Activated CD4-positive, CD25-positive, alpha-beta regulatory T cell treated with anti-CD3 and anti-CD28 coated beads, Interleukin-2, amount 50 U/mL, for 16 hours (primary cell): ENCODE results near the gene KIFC3.
A peak's percentile ranks its signal among the peaks of the same experiment; 100 is the strongest.
"Not testable (repeated sequence)": the region's sequence is repeated elsewhere in the genome, so short reads cannot be mapped to it uniquely, and the experiment has no call there.

ENCODE experiments used
- DNase-seq: peaks from one replicate; pipeline ENCODE4 v3.0.0-alpha.2; 2020; ENCODE audit warnings: low read depth, low spot score

The KIFC3 gene

DNA sequence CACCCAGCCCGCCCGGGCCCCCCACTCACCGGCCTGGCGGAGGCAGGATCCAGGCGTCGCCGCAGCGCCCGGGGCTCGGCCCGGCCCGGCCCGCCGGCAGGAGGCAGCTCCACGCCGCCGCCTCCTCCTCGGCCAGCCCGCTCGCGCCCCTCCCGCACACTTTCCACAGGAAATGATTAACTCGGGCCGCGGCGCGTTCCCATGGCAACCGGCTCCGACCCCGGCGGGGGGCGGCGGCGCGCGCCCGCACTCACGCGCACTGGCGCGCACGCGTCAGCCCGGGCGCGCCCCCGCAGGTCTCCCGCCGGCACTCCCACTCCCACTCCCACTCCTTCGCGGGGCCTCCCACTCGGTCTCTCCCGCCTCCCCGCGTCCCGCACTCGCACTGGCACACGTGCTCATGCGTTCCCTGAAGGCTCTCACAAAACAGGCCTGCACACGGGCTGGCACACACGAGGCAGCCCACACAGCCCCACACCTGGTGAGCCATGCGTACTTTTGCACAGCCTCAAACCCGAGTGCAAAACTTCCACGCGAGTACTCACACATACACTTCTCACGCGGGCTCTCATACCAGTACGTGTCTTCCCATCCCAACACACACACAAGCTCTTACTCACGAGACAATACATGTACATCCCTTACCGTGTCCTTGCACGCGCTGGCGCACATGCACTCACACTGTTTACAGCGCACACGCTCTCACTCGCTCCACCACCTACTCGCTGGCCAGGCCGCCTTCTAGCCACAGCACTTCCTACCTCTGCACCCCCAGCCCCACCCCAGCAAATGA is at the start of gene KIFC3:
Gene KIFC3 (minus strand): TSS at position 151 of the 793 bp plus-strand sequence. CDS start 4,248 bp downstream, outside the sequence.
- DNase-seq, result peak; percentile 20

- DNase-seq, result no peak
These were observed 45.9 kb upstream of the KIFC3 start for GRCh38 chr16:57848181-57848580.

GRCh38 chr16:57846931-57847330 is 44.6 kb upstream of the KIFC3 start:
- not testable (repeated sequence) for DNase-seq

- DNase-seq, result no peak
These were observed 43.9 kb upstream of the KIFC3 start for GRCh38 chr16:57846078-57846697.

DNA sequence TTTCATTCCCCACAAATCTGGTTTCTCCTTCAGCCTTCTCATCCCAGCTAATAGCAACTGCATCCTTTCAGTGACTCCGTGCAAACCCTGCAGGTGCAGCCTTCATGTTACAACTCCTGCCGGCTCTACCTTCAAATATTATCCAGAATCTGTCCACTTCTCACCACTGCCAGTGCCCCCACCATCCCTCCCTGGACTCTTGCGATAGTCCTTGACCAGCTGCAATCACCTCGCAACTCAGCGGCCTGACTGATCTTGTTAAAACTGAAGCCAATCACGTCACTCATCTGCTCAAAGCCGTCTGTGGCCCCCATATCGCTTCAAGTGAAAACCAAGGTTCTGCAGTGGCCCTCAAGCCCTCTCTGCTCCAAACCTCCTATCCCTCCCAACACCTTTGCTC is 42.8 kb upstream of the KIFC3 start:
- DNase-seq, result no peak

- no peak for DNase-seq
These were observed 42.2 kb upstream of the KIFC3 start for GRCh38 chr16:57844416-57845030.

GRCh38 chr16:57843400-57843799 is 41.1 kb upstream of the KIFC3 start:
- no peak for DNase-seq

GRCh38 chr16:57842601-57843000 is 40.3 kb upstream of the KIFC3 start:
- DNase-seq, result no peak

GRCh38 chr16:57840833-57841232 is 38.5 kb upstream of the KIFC3 start:
- DNase-seq, result no peak

- DNase-seq, result no peak
These were observed 35.9 kb upstream of the KIFC3 start for GRCh38 chr16:57838161-57838560.

DNA sequence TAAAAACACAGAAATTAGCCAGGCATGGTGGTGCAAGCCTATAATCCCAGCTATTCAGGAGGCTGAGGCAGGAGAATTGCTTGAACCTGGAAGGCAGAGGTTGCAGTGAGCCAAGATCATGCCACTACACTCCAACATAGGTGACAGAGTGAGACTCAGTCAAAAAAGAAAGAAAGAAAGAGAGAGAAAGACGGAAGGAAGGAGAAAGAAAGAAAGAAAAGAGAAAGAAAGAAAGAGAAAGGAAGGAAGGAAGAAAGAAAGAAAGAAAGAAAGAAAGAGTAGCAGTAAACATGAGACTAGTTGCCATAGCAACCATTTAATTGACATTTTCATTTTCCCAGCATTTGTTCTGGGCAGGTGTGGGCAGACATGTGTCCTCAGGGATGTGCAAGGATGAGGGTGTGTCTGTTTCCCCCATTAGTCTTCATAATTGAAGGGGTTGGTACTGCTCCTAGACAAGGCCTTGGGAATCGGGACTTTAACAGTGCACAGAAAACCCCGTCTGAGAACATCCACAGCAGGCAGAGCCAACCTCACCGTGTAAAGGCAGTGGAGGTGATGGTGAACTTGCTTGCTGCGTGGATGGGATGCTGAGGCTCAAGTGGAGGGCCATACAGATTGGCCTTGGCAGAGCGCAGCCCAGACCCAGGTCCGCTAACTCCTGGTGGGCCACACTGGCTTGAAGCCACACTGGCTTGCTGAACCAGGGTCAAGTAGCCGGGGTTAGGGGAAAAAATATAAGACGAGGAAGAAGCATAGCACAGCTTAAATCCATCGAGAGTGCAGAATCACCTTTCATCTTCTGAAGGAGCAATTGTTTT is 35.2 kb upstream of the KIFC3 start:
- DNase-seq, result no peak

DNA sequence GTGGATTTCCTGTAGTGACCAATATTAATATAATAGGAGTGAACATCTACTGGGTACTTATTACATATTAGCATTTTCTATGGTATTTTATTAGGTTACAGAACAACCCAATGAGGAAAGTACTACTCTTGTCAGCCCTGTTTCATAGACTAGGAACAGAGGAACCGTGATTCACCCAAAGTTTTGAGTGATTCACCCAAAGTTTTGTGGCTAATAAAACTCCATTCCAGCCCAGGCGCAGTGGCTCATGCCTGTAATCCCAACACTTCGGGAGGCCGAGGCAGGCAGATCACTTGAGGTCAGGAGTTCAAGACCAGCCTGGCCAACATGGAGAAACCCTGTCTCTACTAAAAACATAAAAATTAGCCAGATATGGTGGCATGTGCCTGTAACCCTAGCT is 33.1 kb upstream of the KIFC3 start:
- DNase-seq, result not testable (repeated sequence)

DNA sequence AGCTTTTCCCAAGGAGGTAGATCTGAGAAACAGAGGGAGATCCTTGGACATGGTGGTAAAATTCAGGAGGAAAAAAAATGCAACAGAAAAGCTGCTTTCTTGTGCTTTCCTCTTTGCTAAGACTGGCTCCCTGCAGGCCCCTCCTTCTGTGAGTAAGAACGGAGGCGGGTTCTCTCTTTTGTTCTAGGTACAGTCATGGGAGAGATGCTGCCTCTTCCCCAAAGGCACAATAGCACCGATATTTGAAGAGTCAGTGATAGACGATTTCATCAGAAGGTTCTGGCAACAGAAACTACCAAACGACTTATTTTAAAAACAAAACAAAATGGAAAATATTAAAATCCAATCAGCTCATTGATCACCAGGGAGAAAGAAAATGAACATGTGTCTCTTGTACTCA is 32.6 kb upstream of the KIFC3 start:
- no peak for DNase-seq

- DNase-seq, result no peak
These were observed 28.7 kb upstream of the KIFC3 start for GRCh38 chr16:57830890-57831484.

- no peak for DNase-seq
These were observed 27.7 kb upstream of the KIFC3 start for GRCh38 chr16:57829969-57830360.

DNA sequence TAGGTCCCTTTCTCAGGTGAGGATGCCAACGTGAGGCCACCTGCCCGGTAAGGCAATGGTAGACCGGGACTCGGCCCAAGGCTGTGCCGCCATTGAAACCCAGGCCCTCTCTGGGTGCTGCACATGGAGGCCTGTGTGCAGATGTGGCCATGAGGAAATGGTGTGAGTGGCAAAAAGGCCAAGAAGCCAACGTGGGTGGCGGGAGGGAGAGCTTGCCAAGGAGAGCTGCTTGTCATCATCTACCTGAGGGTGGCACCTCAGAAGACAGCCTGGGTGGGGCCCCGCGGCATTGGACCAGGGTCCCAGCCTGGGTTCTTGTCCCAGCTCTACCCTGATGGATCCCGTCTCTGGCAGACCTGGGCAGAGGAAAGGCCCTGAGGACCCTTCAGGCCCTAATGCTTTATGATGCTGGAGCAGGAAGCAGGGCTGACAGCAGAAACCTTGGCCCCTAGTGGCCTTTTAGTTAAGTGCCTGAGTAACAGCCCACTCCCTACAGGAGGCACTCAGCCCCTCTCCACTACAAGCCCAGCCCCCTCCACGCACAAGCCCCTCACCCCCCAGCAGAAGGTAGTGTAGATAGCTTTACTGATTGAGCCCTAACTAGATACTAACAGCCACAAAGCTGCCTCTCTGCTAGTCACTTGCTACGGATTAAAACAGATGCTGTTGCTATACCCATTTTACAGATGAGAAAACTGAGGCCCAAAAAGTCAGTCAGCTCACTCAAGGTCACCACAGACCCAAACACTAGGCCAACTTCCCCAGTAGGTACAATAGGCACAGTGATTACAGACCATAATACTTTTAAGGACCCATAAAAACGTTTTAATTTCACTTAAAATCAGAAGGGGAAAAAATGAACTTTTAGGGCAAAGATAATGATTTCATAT is 26.2 kb upstream of the KIFC3 start:
- DNase-seq, result no peak

- no peak for DNase-seq
These were observed 24.7 kb upstream of the KIFC3 start for GRCh38 chr16:57826706-57827625.

- DNase-seq, result no peak
These were observed 23.8 kb upstream of the KIFC3 start for GRCh38 chr16:57826052-57826451.

DNA sequence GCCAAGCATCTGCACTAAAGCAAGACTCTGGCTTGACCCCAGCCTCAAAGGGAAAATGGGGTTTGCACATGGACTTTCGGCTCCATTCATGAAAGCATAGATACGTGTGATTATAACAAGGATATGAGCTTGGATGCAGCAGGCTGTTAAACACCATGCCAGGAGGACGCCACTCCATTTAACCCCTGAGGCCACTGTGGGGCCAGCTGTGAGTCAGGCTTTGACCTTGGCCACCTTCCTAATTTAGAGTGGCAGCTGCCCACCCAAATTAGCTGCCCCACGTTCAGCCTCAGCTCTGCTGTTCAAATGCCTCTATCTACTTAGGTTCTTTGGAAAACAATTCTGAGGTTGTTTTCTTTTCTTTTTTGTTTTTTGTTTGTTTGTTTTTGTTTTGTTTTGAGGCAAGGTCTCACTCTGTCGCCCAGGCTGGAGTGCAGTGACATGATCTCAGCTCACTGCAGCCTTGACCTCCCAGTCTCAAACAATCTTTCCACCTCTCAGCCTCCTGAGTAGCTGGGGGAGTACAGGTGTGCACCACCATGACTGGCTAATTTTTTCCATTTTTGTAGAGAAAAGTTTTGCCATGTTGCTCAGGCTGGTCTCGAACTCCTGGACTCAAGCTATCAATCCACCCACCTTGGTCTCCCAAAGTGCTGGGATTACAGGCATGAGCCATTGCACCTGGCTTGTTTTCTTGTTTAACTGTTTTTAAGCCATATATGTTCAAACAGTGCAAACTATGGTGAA is 23.2 kb upstream of the KIFC3 start:
- DNase-seq, result no peak
